HG02943 (cell line): ENCODE data around the gene TNKS1BP1.
"Not testable (repeated sequence)": the region's sequence is repeated elsewhere in the genome, so short reads cannot be mapped to it uniquely, and the experiment has no call there.

Experiments used
- ATAC-seq: cut with Tn5 transposase; IDR thresholded peaks from one replicate; pipeline ENCODE4 v1.9.1; 2021; ENCODE audit warnings: mild to moderate bottlenecking, low read depth, moderate library complexity; ENCODE audit not compliant: unreplicated experiment

The TNKS1BP1 gene

DNA sequence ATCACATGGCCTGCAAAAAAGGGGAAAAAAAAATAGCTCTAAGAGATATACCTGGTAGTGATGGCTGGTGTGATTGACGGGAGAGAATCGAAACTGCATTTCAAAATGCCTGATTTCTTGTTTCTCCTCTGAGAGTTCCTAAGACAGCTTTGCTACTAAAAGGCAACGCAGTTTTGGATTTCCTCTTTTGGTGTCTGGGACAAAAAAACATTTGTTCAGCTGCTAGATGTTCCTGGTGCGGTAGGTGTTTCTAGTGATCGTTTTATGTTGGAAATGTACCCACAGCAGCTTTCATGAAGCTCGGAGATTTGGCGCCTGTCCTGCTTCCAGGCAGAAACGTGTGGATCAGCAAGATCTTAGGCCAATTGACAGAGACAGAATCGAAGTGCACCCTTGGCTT, 31.5 kb upstream of the TNKS1BP1 start:
- no peak for ATAC-seq

DNA sequence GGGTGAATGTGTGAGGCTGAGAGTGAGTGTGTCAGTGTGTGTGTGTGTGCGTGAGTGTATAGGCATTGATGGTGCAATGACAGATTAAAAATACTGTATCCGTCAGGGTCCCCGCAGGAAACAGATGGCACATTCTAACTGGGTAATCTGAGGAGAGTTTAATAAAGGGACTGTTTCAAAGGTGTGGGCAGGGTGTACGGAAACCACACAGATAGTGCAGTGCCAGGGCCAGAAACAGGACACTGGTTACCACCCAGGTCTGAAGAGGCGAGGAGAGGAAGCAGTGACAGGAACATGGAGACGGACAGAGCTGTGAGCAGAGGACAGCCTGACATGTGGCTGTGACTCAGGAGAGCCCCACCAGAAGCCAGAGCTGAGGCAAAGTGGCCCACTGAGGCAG, 29.9 kb upstream of the TNKS1BP1 start:
- ATAC-seq = no peak

DNA sequence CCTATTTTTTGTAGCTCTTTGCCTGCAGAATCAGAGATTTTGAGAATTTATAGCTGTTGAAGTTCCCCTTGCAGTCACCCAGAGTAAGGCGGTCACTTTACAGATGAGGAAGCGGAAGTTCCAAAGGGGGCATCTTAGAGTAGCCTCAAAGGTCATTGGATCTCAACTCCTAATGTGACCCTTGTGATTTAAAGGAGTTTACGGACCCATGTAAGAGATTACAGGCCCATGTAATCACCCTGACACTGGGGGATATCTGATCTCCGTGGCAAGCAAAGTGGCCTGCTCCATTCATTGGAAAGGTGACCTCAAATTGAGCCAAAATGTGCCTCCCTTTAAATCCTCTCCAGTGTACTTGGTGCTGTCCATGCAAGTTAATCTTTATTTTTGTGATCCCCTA, 29.1 kb upstream of the TNKS1BP1 start:
- ATAC-seq = no peak

DNA sequence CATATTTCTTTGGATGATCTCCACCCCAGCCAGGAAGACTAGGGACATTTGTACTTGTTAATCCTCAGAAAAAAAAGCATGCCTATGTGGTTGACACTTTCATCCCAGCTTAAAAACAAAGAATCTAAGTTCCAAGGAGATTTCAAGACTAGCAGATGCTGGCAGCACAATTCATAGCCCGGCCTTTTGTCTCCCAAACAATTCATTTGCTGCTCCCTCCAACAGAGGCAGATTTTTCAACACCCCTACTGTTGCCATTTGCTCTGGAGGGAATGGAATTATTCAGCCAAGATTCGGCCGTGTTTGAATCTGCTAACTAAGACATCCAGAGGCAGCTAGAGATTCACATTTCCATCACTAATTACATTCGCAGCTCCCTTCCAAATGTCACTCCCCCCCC, 28.7 kb upstream of the TNKS1BP1 start:
- no peak for ATAC-seq

DNA sequence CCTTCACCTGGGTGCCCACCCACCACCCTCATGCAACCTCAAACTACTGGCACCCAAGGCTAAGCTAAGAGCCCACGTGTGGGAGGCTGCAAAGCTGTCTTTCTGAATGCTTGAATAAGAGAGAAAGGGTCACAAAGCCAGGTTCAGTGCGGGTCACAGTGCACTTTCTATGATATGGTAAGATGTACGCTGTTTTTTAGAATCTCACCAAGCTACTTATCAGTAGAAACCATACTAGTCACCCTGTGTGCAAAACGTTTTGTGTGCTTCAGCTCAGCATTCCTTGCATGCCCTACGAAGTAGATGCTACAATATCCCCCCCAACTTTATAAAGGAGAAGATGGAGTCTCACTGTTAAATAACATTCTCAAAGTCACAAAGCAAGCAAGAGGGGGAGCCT, 28.3 kb upstream of the TNKS1BP1 start:
- ATAC-seq = no peak

DNA sequence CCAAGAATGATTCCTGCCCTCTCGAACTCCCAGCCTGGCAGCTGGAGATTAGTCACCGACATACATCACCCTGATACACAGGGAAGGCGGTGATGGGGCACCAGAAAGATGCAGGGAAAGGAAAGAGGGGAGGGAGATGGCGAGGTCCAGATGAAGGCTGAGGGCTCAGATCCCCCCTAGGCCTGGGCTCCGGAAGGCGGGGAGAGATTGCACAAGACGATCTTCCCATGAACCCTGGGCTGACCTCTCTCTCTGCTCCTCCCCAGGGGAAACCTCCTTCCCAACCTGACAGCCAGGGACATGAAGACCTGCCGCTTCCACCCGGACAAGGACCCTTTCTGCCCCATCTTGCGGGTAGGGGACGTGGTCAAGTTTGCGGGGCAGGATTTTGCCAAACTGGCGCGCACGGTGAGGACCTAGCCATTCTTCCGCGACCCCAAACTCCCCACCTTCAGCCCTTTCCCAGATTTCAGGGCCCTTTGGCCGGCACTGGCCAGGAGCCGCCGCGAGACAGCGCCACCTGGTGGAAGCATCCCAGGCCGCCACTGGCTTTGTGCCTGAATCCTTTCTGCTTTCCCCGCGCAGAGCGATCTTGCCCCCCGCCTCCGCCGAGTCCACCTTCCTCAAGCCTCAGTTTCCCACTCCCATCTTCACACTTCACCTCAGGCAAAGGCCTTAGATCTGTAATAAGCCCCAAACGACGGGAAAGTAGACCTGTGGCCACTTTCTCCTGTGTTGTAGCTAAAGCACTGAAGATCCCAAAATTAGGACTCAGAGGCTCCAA, 24.9 kb upstream of the TNKS1BP1 start:
- ATAC-seq = no peak

DNA sequence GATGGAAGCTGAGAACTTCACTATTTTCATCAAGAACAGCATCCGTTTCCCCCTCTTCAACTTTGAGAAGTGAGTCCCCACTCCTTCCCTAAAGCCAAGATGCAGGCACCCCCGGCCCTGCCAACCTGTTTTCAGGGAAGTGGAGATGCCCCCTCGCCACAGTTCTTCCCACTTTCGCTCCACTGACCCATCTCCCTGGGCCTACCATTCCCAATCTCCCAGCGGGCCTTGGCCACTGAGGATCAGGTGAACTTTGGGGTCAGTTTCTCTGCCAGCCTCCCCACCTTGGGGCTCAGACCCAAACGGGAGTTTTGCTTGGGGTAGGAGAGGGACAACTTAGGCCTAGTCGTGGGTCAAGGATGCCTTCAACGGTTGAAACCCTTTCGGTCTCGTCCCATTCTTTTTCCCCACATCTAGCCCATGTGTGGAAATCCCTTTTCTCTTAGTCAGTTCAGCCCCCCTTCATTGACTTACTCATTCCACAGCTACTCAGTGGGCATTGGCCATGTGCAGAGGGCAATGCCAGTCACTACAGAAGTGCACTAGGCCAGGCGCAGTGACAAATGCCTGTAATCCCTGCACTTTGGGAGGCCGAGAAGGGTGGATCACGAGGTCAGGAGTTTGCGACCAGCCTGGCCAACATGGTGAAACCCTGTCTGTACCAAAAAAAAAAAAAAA, 24.0 kb upstream of the TNKS1BP1 start:
- ATAC-seq = no peak

DNA sequence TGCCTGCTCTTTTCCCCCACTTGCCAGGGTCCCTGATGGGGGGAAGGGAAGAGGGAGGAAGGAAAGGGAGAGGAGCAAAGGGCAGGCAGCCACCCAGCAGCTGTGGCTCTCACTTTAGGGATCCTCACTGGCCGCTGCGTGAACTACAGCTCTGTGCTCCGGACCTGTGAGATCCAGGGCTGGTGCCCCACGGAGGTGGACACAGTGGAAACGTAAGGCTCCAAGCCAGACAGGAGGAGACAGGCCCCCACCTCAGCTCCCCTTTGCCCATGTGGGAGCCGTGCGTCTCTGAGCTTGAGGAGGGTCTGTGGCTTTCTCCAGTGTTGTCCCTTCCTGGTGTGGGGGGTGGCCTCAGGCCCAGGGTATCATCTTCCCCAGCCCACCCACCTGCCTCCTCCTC, 23.3 kb upstream of the TNKS1BP1 start:
- no peak for ATAC-seq

DNA sequence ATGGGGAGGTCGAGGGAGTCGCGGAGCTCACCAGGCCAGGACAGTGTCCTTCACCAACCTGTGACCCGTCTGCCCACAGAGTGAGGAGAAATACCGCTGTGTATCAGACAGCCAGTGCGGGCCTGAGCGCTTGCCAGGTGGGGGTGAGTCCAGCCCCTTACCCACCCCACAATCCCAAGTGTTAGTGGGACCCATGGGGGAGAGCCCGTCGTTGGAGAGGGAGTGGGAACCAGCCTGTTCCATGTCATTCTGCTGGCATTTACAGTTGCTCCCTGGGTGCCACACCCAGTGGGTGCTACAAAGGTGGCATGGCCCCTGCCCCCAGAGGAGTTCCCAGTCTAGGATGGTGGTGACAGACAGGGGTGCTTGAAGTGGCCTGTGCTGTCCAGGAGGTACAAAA, 22.6 kb upstream of the TNKS1BP1 start:
- ATAC-seq = no peak

DNA sequence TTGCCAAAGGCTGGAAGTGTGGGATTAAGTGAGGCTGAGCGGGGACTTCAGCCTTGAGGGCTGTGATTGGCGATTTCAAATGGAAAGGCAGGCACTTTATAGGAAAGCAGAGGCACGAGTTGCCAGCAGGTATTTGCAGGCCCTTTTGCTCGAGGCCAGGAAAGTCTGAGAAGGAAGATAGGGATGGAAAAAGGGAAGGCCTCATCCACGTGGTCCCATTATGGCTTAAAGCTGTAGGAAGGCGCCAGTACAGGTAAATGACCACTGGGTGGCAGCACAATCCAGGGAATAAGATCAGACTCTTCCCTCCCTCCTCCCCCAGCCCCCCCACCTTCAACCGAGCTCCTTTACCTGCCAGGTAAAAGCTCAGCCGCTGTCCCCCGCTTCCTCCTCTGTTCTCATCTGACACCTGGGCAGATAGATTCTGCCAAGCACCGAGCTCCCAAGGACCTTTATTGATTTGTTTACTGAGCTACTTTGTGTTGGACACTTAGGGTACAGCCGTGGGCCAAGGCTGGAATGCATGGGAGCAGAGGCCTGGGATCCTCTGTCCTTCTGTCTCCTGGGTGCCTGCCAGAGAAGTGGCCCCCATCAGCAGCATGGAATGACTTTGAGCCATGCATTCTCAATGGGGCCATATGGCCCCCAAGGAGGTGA, 20.9 kb upstream of the TNKS1BP1 start:
- ATAC-seq = peak; percentile 56

DNA sequence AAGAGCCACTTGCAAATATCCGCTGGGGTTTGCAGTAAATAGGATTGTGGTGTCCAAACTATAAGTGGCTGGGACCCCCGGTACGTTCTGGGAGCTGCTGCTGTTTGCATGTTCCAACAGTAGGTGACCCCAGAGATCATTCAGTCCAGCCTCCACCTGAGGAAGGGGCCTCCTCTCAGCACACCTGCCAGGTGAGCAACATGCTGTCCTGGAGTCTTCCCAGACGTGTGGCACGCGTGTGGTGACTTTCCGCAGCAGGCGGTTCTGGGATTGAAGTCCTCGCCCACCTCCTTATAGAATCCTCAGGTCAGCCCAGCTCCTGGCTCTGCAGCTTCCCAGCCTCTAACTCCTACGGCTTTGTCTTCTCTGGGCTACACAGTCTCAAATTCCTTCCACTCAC, 20.1 kb upstream of the TNKS1BP1 start:
- ATAC-seq = no peak

DNA sequence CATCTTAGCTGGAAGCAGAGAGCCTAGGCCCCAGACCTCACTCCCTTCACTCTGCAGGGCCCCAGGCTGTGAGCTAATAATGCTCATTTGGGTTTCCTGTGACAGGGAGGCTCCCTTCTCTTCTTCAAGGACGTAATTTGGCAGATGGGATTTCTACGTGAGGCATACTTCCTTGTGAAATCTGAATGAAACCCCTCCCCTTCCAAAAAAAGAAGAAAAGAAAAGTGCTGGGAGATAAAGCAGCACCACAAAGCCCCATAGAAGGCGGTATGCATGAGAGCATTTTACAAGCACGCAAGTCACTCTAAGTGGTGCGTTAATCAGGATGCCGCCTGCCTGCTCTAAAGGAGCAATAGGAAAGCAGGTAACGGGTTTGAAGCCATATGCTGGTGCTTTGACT, 19.1 kb upstream of the TNKS1BP1 start:
- no peak for ATAC-seq

DNA sequence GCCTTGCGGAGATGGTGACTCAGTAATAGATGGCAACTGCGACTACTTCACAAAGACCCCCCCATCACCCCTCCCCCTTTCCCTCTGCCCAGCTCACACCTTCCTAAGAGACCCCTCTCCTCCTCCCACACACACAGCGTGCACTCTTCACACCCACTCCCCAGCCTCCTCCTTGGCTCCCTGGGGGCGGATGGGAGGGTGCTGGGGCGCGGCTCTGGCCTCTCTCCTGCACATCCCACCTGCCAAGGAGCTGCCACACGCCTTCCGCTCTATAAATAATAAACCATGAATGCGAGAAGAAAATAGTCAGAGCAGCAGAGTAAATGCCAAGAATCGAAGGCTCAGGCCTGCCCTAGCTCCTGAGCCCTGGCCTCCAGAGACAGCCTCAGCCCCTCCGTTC, 17.9 kb upstream of the TNKS1BP1 start:
- ATAC-seq = no peak

DNA sequence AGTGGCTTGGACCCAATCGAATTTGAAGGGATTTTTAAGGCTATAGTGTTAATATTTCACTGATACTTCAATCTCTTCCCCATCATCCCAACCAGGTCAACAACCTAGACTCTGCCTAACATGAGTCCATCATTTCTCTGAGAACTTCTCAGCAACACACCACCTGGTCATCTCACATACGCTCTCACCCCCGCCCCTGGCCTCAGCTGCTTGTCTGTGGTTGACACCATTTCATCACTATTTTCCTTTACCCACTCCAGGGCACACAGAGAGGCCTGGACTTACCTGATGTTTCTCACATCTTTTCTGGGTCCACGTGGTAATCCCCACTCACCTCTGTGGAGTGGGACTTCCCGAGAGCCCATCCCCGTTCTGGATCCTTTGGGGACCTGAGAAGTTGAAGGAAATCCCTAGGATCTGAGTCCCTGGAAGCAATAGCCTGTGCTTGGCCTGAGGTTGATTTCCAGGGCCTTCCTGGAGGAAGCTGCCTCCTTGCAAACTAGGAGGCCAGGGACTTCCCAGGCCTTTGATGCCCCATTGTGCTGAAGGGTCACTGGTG, 16.6 kb upstream of the TNKS1BP1 start:
- ATAC-seq = no peak

DNA sequence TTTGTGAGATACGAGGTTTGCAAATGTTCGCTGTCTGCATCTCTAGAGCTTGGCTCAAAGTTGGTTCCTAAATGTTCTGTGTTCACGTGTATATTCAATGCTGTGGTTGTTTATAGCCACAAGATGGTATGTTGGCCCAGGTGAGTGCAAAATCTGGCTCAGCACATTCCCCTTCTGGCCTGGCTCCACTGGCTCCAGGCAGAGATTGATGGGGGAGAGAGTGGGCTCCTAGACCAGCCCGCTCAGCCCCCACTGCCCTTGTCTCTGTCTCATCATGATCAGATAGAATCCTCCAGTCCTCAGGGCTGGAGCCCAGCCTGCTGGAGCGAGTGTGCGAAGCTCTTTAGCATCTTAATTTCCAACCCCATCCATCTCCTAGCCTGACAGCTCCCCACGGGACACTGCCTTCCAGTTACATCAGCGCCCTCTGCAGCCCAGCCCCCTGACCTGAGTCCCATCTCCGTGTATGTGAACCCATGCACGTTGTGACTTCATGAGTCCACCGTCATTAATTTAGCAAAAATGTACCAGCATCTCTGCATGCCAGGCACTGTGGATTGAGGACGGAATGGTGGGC, 15.4 kb upstream of the TNKS1BP1 start:
- no peak for ATAC-seq

DNA sequence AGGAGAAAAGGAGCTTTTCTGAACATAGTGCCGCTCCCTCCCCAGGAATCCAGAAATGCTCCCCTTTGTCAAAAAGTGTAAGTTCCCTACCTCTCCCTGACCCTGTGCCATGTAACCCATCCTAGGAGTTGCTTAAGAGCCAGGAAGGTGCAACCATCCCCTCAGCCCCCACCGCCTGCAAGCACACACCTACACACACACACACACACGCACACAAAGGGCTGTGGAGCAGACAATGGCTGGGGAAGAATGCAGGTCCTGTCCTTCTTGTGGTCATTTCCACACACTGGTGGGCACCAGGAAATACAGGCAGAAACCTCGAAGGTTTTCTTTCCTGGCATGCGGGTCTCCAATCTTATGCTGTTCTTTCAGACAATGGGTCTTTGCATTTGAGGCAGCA, 14.6 kb upstream of the TNKS1BP1 start:
- no peak for ATAC-seq

DNA sequence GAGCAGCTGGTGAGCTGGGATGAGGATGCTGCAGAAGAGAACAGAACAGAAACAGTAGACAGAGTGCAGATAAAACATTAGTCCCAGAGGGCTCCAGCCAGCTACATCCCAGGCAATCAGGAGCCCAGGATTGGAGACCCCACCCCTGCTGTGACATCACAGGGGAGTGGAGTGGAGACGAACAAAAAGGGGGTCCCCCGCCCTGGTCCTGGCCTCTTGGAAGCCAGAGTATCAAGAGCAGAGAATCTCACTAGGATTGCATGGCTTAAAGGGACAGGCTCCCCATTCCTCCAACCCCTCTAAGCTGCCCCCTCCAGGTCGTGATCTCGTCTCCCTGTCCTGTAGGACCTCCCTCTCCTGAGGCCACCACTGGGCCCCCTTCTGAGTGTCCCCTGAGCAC, 13.4 kb upstream of the TNKS1BP1 start, which contains the start of gene P2RX3:
TSS of gene P2RX3 (plus strand) at position 211 of the 400 bp plus-strand sequence. CDS start 199 bp downstream, outside the sequence.
- ATAC-seq = no peak

DNA sequence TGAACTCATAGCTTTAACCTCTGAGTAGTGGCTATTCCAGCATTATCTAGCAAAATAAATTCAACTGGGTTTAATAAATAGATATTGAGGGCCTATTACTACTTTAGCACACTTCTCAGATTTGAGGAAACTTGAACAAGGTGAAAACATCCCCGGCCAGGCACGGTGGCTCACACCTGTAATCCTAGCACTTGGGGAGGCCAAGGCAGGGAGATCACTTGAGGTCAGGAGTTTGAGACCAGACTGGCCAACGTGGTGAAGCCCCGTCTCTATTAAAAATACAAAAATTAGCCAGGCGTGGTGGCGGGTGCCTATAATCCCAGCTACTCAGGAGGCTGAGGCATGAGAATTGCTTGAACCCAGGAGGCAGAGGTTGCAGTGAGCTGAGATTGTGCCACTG, 12.1 kb upstream of the TNKS1BP1 start:
- not testable (repeated sequence) for ATAC-seq

DNA sequence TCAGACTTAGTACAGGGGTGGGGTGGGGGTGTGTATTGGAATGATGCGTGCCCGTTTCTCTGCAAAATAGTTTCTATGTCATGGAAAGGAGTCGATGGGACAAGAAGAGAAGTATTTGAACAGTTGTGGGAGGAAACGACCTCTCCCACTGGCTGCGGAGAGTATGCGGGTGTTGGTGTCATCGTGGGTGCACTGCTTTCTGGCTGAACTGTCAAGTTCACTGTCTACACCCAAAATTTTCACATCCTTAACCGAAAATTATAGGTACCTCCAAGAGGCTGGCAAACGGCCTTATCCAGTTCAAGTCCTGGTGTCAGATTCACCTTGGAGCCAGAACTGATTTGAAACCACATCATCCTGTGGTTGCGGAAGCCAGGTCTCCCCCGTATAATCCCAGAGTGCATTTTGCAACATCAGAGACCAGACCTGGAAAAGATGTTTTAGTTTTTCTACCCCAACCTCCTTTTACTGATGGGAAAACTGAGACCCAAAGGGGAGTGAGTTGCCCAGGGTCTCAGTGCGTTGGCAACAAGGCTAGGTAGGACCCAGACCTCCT, 11.4 kb upstream of the TNKS1BP1 start:
- ATAC-seq = no peak

DNA sequence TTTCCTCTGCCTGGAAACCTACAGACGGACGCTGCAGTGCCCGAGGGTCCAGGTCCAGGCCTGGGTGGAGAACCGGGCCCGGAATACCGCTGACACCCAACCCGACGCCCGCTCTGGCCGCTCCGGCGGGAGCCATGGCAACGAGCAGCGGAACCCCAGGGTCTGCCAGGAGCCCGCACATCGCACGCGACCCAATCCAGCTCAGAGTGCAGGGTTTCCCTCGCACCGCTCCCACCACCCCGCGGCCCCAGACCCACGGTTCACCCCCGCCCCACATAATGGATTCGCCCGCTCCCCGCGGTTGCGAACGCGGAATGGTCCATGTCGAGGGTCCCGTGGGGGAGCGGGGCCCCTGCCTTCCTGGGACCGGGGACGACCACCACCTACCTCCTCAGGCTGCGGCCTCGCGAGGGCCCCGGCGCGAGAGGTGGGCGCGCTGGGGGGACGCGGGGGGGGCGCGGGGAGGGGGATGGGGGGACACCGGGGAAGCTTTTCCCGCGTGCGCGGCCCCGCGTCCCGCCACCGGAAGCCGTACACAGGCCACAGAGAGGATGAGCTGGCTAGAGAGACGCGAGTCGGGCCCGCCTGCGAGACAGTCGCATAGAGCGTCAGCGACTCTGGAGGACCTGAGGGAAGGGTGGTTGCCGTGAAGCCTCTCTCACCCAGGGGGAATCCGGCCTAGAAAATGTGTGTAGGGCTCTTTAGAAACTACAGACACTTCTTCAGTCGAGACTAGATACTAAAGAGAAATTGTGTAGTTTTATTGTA, 10.8 kb upstream of the TNKS1BP1 start, which contains the start of gene SSRP1:
TSS of gene SSRP1 (minus strand) at position 550 of the 768 bp plus-strand sequence. CDS start 771 bp downstream, outside the sequence.
- peak; percentile 99 for ATAC-seq
